K562 (cell line): ENCODE data around the gene FAM174C. TPM values are rescaled to one million over a fixed set of nuclear protein-coding genes. Genes with fewer than 3 reads are reported as not detected.

Experiments used
- BDP1 ChIP-seq: IDR thresholded peaks from 3 replicates; pipeline ENCODE4 v1.6.1; 2011; ENCODE audit not compliant: insufficient read length, insufficient read depth
- CCNT2 ChIP-seq: IDR thresholded peaks from 2 replicates; pipeline ENCODE4 v1.6.1; 2011; ENCODE audit warnings: borderline replicate concordance, low read depth, mild to moderate bottlenecking, moderate library complexity, mixed read lengths, low read length; ENCODE audit not compliant: insufficient read length; ENCODE audit errors: extremely low read depth
- ELF2 ChIP-seq: fragments of 250-450 bp; sonication (Bioruptor Pico); IDR thresholded peaks from 2 replicates; pipeline ENCODE4 v1.5.0; 2021; ENCODE audit warnings: mild to moderate bottlenecking
- HLTF ChIP-seq: fragments of 450-650 bp; IDR thresholded peaks from 2 replicates; pipeline ENCODE4 v1.6.1; 2016
- MEF2A ChIP-seq: IDR thresholded peaks from 2 replicates; pipeline ENCODE4 v1.6.1; 2011; ENCODE audit warnings: low read depth, mild to moderate bottlenecking, low read length, moderate library complexity; ENCODE audit not compliant: control insufficient read depth
- MYNN ChIP-seq, 2 experiments: sonication (generic); formaldehyde crosslinking in 1 of 2; IDR thresholded peaks; 2 replicates each; pipeline versions ENCODE4 v1.5.0 to v1.6.1; 2016 to 2020; ENCODE audit warnings: antibody characterized with exemption in 1 of 2, missing genetic modification reagents in 1 of 2
- PURB ChIP-seq: sonication (generic); formaldehyde crosslinking; IDR thresholded peaks from 2 replicates; pipeline ENCODE4 v1.9.0; 2021; ENCODE audit warnings: low read depth, mild to moderate bottlenecking, missing genetic modification reagents
- SIN3B ChIP-seq: fragments of 450-650 bp; IDR thresholded peaks from 2 replicates; pipeline ENCODE4 v1.6.1; 2017; ENCODE audit warnings: low read depth, mild to moderate bottlenecking, moderate library complexity
- TCF7 ChIP-seq: sonication (generic); IDR thresholded peaks from 2 replicates; pipeline ENCODE4 v1.6.1; 2016; ENCODE audit warnings: antibody characterized with exemption, borderline replicate concordance
- U2AF2 ChIP-seq: fragments of 200-400 bp; formaldehyde crosslinking; optimal IDR thresholded peaks from 2 replicates; pipeline ENCODE3; 2017; ENCODE audit warnings: low read depth, mild to moderate bottlenecking, low read length
- ZBED1 ChIP-seq: IDR thresholded peaks from 2 replicates; pipeline ENCODE4 v1.6.1; 2014
- ZBTB12 ChIP-seq: fragments of 250-450 bp; sonication (Bioruptor Pico); IDR thresholded peaks from 2 replicates; pipeline ENCODE4 v1.4.0; 2020
- ZBTB8A ChIP-seq: fragments of 450-650 bp; IDR thresholded peaks from 2 replicates; pipeline ENCODE4 v1.6.1; 2018; ENCODE audit warnings: mild to moderate bottlenecking, moderate library complexity; ENCODE audit not compliant: partially characterized antibody
- ZNF133 ChIP-seq: fragments of 250-450 bp; sonication (Bioruptor Pico); IDR thresholded peaks from 2 replicates; pipeline ENCODE4 v1.4.0; 2020; ENCODE audit warnings: mild to moderate bottlenecking
- ZNF311 ChIP-seq: fragments of 250-450 bp; sonication (Bioruptor Pico); IDR thresholded peaks from 2 replicates; pipeline ENCODE4 v1.4.0; 2020; ENCODE audit warnings: mild to moderate bottlenecking, moderate library complexity
- ZNF512 ChIP-seq: IDR thresholded peaks from 2 replicates; pipeline ENCODE4 v1.6.1; 2016; ENCODE audit warnings: missing genetic modification characterization, missing compliant biosample characterization
- polyA plus RNA-seq, 8 experiments: library from polyadenylated mRNA; depleted of rRNA in 4 of 8; stranded (reverse) in 5 of 8; unstranded in 3 of 8; fragments of >200 nt; fragmentation: Nextera tagmentation in 2 of 8; fragmentation: Illumina TruSeq in 1 of 8; extraction: Ambion mirVana in 2 of 8; extraction: Trizol in 1 of 8; gene quantifications; 2 replicates each; pipeline versions ENCODE4 v1.2.1 to v1.2.3, GENCODE V29; 2011 to 2014; ENCODE audit warnings: inconsistent platforms in 1 of 8, missing spikeins in 1 of 8
- total RNA-seq, 7 experiments: library from RNA; depleted of rRNA in 6 of 7; stranded (reverse); fragments of >200 nt in 6 of 7; fragmentation: Illumina TruSeq in 2 of 7; extraction: Trizol in 2 of 7; gene quantifications; 2 replicates each; pipeline versions ENCODE4 v1.2.1 to v1.2.3, GENCODE V29; 2011 to 2021; ENCODE audit warnings: low replicate concordance in 1 of 7
- TF ChIP-seq, protein P1 (sequence below), 2 experiments: IDR thresholded peaks; 2 replicates each; pipeline ENCODE4 v1.6.1; 2011; ENCODE audit warnings: borderline replicate concordance in 1 of 2, control low read depth in 1 of 2, low read depth in 1 of 2, low read length in 1 of 2, mild to moderate bottlenecking in 1 of 2, mixed read lengths in 1 of 2, moderate library complexity in 1 of 2; ENCODE audit not compliant: insufficient read depth in 1 of 2, insufficient read length in 1 of 2, poor library complexity in 1 of 2, severe bottlenecking in 1 of 2; ENCODE audit errors: extremely low read depth in 1 of 2
- TF ChIP-seq, protein P2 (sequence below): fragments of 250-450 bp; sonication (Bioruptor Pico); IDR thresholded peaks from 2 replicates; pipeline ENCODE4 v1.5.1; 2021; ENCODE audit warnings: mild to moderate bottlenecking
- TF ChIP-seq, protein P3 (sequence below): fragments of 250-450 bp; sonication (Bioruptor Pico); IDR thresholded peaks from 2 replicates; pipeline ENCODE4 v1.5.0; 2021; ENCODE audit warnings: mild to moderate bottlenecking, moderate library complexity

The FAM174C gene
- total and polyA plus RNA-seq, 9 of the 15 experiments (the other 6 are each of a cell fraction or from before 2014, with no cell fraction given) = 0.66 to 89.6 (median 20.3) TPM

GRCh38 chr19:1266129-1266915 is 9.0 kb upstream of the FAM174C start (continued):
- TF ChIP-seq, protein P1, sequence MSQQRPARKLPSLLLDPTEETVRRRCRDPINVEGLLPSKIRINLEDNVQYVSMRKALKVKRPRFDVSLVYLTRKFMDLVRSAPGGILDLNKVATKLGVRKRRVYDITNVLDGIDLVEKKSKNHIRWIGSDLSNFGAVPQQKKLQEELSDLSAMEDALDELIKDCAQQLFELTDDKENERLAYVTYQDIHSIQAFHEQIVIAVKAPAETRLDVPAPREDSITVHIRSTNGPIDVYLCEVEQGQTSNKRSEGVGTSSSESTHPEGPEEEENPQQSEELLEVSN (IDR thresholded peaks at IDR 0.05; ENCODE audit: borderline replicate concordance in 1 of 2, extremely low read depth in 1 of 2, insufficient read depth in 1 of 2, insufficient read length in 1 of 2, low read depth in 1 of 2, low read length in 1 of 2, poor library complexity in 1 of 2, severe bottlenecking in 1 of 2) = peak in 1 of 2 experiments; percentile 67
- TF ChIP-seq ZBTB12 = peak; percentile 55; the same call in 1 of the 2 replicates
- TF ChIP-seq, protein P2, sequence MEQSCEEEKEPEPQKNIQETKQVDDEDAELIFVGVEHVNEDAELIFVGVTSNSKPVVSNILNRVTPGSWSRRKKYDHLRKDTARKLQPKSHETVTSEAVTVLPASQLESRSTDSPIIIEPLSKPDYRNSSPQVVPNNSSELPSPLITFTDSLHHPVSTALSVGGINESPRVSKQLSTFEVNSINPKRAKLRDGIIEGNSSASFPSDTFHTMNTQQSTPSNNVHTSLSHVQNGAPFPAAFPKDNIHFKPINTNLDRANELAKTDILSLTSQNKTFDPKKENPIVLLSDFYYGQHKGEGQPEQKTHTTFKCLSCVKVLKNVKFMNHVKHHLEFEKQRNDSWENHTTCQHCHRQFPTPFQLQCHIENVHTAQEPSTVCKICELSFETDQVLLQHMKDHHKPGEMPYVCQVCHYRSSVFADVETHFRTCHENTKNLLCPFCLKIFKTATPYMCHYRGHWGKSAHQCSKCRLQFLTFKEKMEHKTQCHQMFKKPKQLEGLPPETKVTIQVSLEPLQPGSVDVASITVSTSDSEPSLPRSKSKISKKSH (CRISPR knock-in tag) = no peak
- TF ChIP-seq, protein P3, sequence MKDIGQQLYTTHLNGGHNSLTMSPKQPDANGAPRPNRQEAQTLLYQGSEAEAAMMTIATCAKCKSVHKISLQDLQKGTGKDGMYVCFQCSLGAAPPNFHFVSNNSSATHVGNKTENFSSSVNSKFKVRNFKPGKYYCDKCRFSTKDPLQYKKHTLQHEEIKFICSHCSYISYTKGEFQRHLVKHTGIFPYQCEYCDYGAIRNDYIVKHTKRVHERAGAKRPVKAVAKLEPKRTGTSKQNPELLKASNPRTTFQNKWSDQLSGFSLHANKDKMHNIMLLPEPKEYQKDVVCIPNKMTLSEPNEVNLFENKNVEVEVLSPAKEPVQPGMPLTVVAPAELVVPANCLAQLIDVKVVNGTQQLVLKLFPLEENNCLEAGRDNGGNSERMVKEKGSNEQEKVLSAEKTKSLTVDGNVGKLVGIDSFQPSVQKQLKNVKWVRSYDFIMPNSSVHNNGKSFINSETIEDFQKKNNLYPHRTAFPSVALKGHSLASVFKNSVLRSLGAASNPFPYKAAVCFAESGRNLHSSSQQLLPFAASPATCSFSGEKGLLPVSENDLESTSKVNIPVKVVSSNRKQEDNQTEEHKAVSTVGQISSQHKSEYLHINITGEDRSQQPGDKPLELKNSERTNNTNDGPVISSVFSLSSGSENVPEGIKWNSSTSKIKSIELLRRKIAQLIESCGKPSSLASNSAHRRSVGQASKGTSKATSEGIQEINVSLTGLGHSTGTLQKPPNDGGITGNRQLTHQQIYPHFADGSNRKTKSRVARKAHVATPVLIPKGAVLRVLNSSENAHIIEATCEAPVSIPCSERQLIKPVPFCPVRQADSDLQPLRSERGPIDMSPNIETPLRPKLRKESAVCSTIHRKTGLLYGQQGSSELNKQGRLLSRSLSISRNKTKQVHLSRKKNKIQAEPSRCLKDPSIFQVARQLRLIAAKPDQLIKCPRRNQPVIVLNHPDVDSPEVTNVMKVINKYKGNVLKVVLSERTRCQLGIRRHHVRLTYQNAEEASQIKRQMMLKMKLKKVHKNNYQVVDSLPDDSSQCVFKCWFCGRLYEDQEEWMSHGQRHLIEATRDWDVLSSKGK (CRISPR knock-in tag) = no peak
- TF ChIP-seq HLTF = no peak
- TF ChIP-seq MYNN (IDR thresholded peaks at IDR 0.05) = no peak
- no peak for TF ChIP-seq MYNN (CRISPR knock-in tag; IDR thresholded peaks at IDR 0.05)
- no peak for TF ChIP-seq ZBTB8A
- no peak for TF ChIP-seq ZBED1
- TF ChIP-seq ELF2 (CRISPR knock-in tag) = no peak
- no peak for TF ChIP-seq ZNF512 (tag)
- TF ChIP-seq U2AF2 = no peak
- no peak for TF ChIP-seq SIN3B
- peak; percentile 96 for TF ChIP-seq TCF7
- TF ChIP-seq MEF2A = peak; percentile 66
- no peak for TF ChIP-seq PURB (CRISPR knock-in tag)
- TF ChIP-seq BDP1 = no peak
- TF ChIP-seq ZNF133 = no peak
- no peak for TF ChIP-seq ZNF311 (CRISPR knock-in tag)
- peak; percentile 67 for TF ChIP-seq CCNT2
